ENCODE results near the gene ESYT3. TPM values are rescaled to one million over a fixed set of nuclear protein-coding genes. Genes with fewer than 3 reads are reported as not detected.

The ESYT3 gene
- total and polyA plus RNA-seq, 9 donors: 9.0 to 14.6 (median 11.1) TPM

DNA sequence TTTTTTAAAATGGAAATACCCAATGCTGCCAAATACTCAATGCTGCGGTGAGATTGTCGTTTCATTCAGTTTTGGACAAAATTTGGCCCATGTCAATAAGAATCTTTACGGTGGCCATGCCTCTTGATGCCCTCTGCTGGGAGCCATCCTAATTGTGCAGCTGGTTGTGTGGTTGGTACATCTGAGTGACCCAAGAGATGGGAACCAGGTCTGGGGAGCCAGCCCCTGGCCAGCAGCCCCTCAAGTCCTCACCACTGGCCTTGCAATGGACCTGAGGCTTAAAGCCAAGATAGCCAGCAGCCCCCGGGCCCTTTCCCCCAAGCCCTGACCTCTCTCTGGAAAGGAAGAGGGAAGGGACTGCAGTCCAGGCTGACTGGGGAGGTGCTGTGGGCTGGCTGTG, 36.4 kb upstream of the ESYT3 start:
- no peak overlapping the region for H3K4me3 ChIP-seq (ENCODE audit: low read length)
- no peaks in the 10 kb centered on the region for H3K27me3 ChIP-seq (ENCODE audit: control insufficient read depth, insufficient read depth, low read length)
- WGBS (ENCODE audit: insufficient coverage): no CpG with 5 or more reads among the region's 4 CpGs
- no peak overlapping the region for H3K27ac ChIP-seq (ENCODE audit: low read length)
- peaks cover 3% of the 10 kb centered on the region for H3K4me1 ChIP-seq (ENCODE audit: control insufficient read depth, insufficient read depth, low read length)
- H3K36me3 ChIP-seq (ENCODE audit: control insufficient read depth, insufficient read depth, low read length): peaks cover 36% of the 10 kb centered on the region
- H3K9me3 ChIP-seq (replicated peaks; ENCODE audit: control insufficient read depth, low read depth, low read length): no peaks in the 10 kb centered on the region
- no peak for DNase-seq

DNA sequence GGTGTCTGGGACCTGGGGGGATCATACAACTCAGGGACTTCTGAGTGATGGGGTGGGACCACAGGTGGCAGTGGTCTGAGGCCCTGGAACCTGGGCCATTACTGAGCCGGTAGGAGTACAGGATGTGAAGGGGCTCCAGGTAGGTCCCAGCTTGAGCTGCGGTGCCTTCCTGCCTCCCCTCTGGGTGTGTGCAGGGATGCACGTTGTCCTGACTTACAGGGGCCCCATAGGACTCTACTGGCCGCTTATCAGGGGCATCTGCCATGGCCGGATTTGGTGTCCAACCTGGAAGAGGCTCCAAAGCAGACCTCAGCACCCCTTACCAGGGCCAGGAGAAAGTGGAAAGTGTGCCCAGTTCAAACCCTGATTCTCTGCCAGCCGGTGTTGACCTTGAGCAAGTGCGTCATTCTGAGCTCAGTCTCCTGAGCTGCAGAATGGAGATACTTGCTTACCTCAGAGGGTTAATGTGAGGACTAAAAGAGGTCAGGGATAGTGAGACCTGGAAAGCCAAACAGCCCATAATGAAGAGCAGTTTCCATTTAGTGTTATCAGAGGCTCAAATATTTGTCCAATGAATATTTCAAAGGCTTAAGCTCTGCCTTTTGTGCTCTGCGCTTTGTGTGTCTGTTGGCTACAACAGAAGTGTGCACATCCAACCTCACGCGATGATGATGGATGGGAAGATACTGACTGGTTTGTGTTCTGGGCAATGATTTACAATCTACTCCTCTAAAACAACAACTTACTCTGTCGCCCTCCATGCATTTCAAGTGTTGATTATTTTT, 35.4 kb upstream of the ESYT3 start:
- DNase-seq: no peak
- Histone ChIP-seq H3K27ac (ENCODE audit: low read length) (no peak overlapping the region), H3K27me3 (ENCODE audit: control insufficient read depth, insufficient read depth, low read length) (no peaks in the 10 kb centered on the region), H3K4me1 (ENCODE audit: control insufficient read depth, insufficient read depth, low read length) (peaks cover 3% of the 10 kb centered on the region), H3K36me3 (ENCODE audit: control insufficient read depth, insufficient read depth, low read length) (peaks cover 46% of the 10 kb centered on the region), H3K9me3 (replicated peaks; ENCODE audit: control insufficient read depth, low read depth, low read length) (no peaks in the 10 kb centered on the region), H3K4me3 (ENCODE audit: low read length) (no peak overlapping the region)
- 85% methylated on average over 6 of the region's 11 CpGs for WGBS (ENCODE audit: insufficient coverage)

GRCh38 chr3:138399766-138400165, 34.6 kb upstream of the ESYT3 start:
- peaks cover 54% of the 10 kb centered on the region for H3K36me3 ChIP-seq (ENCODE audit: control insufficient read depth, insufficient read depth, low read length)
- DNase-seq: no peak
- H3K27me3 ChIP-seq (ENCODE audit: control insufficient read depth, insufficient read depth, low read length): no peaks in the 10 kb centered on the region
- peaks cover 3% of the 10 kb centered on the region for H3K4me1 ChIP-seq (ENCODE audit: control insufficient read depth, insufficient read depth, low read length)
- no peak overlapping the region for H3K4me3 ChIP-seq (ENCODE audit: low read length)
- no peaks in the 10 kb centered on the region for H3K9me3 ChIP-seq (replicated peaks; ENCODE audit: control insufficient read depth, low read depth, low read length)
- no peak overlapping the region for H3K27ac ChIP-seq (ENCODE audit: low read length)
- 69% methylated on average over 9 of the region's 10 CpGs for WGBS (ENCODE audit: insufficient coverage)

GRCh38 chr3:138400651-138401070, 33.8 kb upstream of the ESYT3 start:
- no peaks in the 10 kb centered on the region for H3K27me3 ChIP-seq (ENCODE audit: control insufficient read depth, insufficient read depth, low read length)
- H3K9me3 ChIP-seq (replicated peaks; ENCODE audit: control insufficient read depth, low read depth, low read length): no peaks in the 10 kb centered on the region
- H3K4me1 ChIP-seq (ENCODE audit: control insufficient read depth, insufficient read depth, low read length): peaks cover 3% of the 10 kb centered on the region
- WGBS (ENCODE audit: insufficient coverage): 60% methylated on average over 2 of the region's 2 CpGs
- no peak overlapping the region for H3K27ac ChIP-seq (ENCODE audit: low read length)
- DNase-seq: no peak
- peaks cover 58% of the 10 kb centered on the region for H3K36me3 ChIP-seq (ENCODE audit: control insufficient read depth, insufficient read depth, low read length)
- H3K4me3 ChIP-seq (ENCODE audit: low read length): no peak overlapping the region

- H3K4me3 ChIP-seq (ENCODE audit: low read length): no peak overlapping the region
- 100% methylated on average over 1 of the region's 7 CpGs for WGBS (ENCODE audit: insufficient coverage)
- no peak overlapping the region for H3K27ac ChIP-seq (ENCODE audit: low read length)
- no peaks in the 10 kb centered on the region for H3K9me3 ChIP-seq (replicated peaks; ENCODE audit: control insufficient read depth, low read depth, low read length)
- H3K36me3 ChIP-seq (ENCODE audit: control insufficient read depth, insufficient read depth, low read length): peaks cover 56% of the 10 kb centered on the region
- H3K4me1 ChIP-seq (ENCODE audit: control insufficient read depth, insufficient read depth, low read length): peaks cover 3% of the 10 kb centered on the region
- DNase-seq: no peak
- no peaks in the 10 kb centered on the region for H3K27me3 ChIP-seq (ENCODE audit: control insufficient read depth, insufficient read depth, low read length)
Observed at GRCh38 chr3:138401834-138402233, 32.6 kb upstream of the ESYT3 start.

- Histone ChIP-seq H3K4me3 (ENCODE audit: low read length) (no peak overlapping the region), H3K9me3 (replicated peaks; ENCODE audit: control insufficient read depth, low read depth, low read length) (no peaks in the 10 kb centered on the region), H3K27ac (ENCODE audit: low read length) (no peak overlapping the region), H3K4me1 (ENCODE audit: control insufficient read depth, insufficient read depth, low read length) (peaks cover 3% of the 10 kb centered on the region), H3K27me3 (ENCODE audit: control insufficient read depth, insufficient read depth, low read length) (no peaks in the 10 kb centered on the region), H3K36me3 (ENCODE audit: control insufficient read depth, insufficient read depth, low read length) (peaks cover 43% of the 10 kb centered on the region)
- DNase-seq: no peak
- WGBS (ENCODE audit: insufficient coverage): 93% methylated on average over 6 of the region's 6 CpGs
Observed at GRCh38 chr3:138404121-138404520, 30.3 kb upstream of the ESYT3 start.

GRCh38 chr3:138405001-138405400, 29.4 kb upstream of the ESYT3 start:
- H3K27ac ChIP-seq (ENCODE audit: low read length): no peak overlapping the region
- DNase-seq: no peak
- H3K4me1 ChIP-seq (ENCODE audit: control insufficient read depth, insufficient read depth, low read length): peaks cover 3% of the 10 kb centered on the region
- no peaks in the 10 kb centered on the region for H3K27me3 ChIP-seq (ENCODE audit: control insufficient read depth, insufficient read depth, low read length)
- H3K9me3 ChIP-seq (replicated peaks; ENCODE audit: control insufficient read depth, low read depth, low read length): no peaks in the 10 kb centered on the region
- peaks cover 43% of the 10 kb centered on the region for H3K36me3 ChIP-seq (ENCODE audit: control insufficient read depth, insufficient read depth, low read length)
- 92% methylated on average over 6 of the region's 7 CpGs for WGBS (ENCODE audit: insufficient coverage)
- H3K4me3 ChIP-seq (ENCODE audit: low read length): no peak overlapping the region

DNA sequence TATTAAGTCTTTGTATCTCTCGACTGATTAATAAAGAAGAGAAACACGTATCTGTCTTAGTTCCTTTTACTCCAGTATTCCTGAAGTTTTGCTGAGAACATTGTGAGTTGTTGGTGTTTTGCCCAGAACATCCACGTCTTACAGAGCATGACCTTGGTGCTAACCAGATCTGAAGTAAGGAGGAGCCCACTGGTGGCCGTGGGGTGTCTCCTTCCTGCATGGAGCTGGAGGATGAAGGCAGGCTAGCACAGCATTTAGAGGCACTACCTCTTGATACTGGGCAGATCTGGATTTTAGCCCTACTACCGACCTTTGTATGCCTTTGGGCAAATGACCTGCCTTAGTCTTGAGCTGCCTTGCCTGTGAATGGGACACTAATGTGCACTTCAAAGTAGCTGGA, 28.9 kb upstream of the ESYT3 start:
- Histone ChIP-seq H3K36me3 (ENCODE audit: control insufficient read depth, insufficient read depth, low read length) (peaks cover 41% of the 10 kb centered on the region), H3K9me3 (replicated peaks; ENCODE audit: control insufficient read depth, low read depth, low read length) (no peaks in the 10 kb centered on the region), H3K27ac (ENCODE audit: low read length) (no peak overlapping the region), H3K27me3 (ENCODE audit: control insufficient read depth, insufficient read depth, low read length) (no peaks in the 10 kb centered on the region), H3K4me1 (ENCODE audit: control insufficient read depth, insufficient read depth, low read length) (no peaks in the 10 kb centered on the region), H3K4me3 (ENCODE audit: low read length) (no peak overlapping the region)
- WGBS (ENCODE audit: insufficient coverage): 90% methylated on average over 3 of the region's 5 CpGs
- no peak for DNase-seq

- Histone ChIP-seq H3K4me1 (ENCODE audit: control insufficient read depth, insufficient read depth, low read length) (no peaks in the 10 kb centered on the region), H3K36me3 (ENCODE audit: control insufficient read depth, insufficient read depth, low read length) (peaks cover 34% of the 10 kb centered on the region), H3K9me3 (replicated peaks; ENCODE audit: control insufficient read depth, low read depth, low read length) (no peaks in the 10 kb centered on the region), H3K4me3 (ENCODE audit: low read length) (no peak overlapping the region), H3K27ac (ENCODE audit: low read length) (no peak overlapping the region), H3K27me3 (ENCODE audit: control insufficient read depth, insufficient read depth, low read length) (no peaks in the 10 kb centered on the region)
- no CpG with 5 or more reads among the region's 2 CpGs for WGBS (ENCODE audit: insufficient coverage)
- DNase-seq: no peak
Observed at GRCh38 chr3:138406606-138407005, 27.8 kb upstream of the ESYT3 start.

- peaks cover 28% of the 10 kb centered on the region for H3K36me3 ChIP-seq (ENCODE audit: control insufficient read depth, insufficient read depth, low read length)
- no peaks in the 10 kb centered on the region for H3K9me3 ChIP-seq (replicated peaks; ENCODE audit: control insufficient read depth, low read depth, low read length)
- H3K4me1 ChIP-seq (ENCODE audit: control insufficient read depth, insufficient read depth, low read length): no peaks in the 10 kb centered on the region
- no peaks in the 10 kb centered on the region for H3K27me3 ChIP-seq (ENCODE audit: control insufficient read depth, insufficient read depth, low read length)
- H3K27ac ChIP-seq (ENCODE audit: low read length): no peak overlapping the region
- H3K4me3 ChIP-seq (ENCODE audit: low read length): no peak overlapping the region
- 83% methylated on average over 3 of the region's 3 CpGs for WGBS (ENCODE audit: insufficient coverage)
- no peak for DNase-seq
Observed at GRCh38 chr3:138407236-138407907, 27.0 kb upstream of the ESYT3 start.
